ENCODE data around the gene AKAP8L. TPM values are rescaled to one million over a fixed set of nuclear protein-coding genes. Genes with fewer than 3 reads are reported as not detected.

The AKAP8L gene
- total RNA-seq, 1 experiment from 2014 or later: 106 TPM

- H2AFZ ChIP-seq (ENCODE audit: low read depth, low read length, poor library complexity, severe bottlenecking): no peak overlapping the region
- H3K4me3 ChIP-seq (replicated peaks in 1 of 2; ENCODE audit: low read depth in 1 of 2, low read length in 2 of 2): no peak overlapping the region
- H4K20me1 ChIP-seq (ENCODE audit: insufficient read depth): no peaks in the 10 kb centered on the region
- ChIA-PET POLR2A (no interaction called here), RAD21 (ENCODE audit: low non-redundant PET in 1 of 2, low total read pairs in 2 of 2, uncharacterized antibody in 2 of 2, unreplicated experiment in 2 of 2) (no interaction called here), CTCF (no interaction called here)
- no peaks in the 10 kb centered on the region for H3K4me1 ChIP-seq (ENCODE audit: control insufficient read depth in 1 of 2, insufficient read depth in 2 of 2, low read length in 2 of 2)
- DNase-seq (ENCODE audit: low read depth, low spot score): no peak
- H3K9me3 ChIP-seq (ENCODE audit: control insufficient read depth in 1 of 2, insufficient read depth in 1 of 2, low read depth in 1 of 2, low read length in 2 of 2): no peaks in the 10 kb centered on the region
- peaks cover 39 to 53% of the 10 kb centered on the region in 2 experiments for H3K36me3 ChIP-seq (ENCODE audit: control insufficient read depth in 1 of 2, insufficient read depth in 2 of 2, low read length in 2 of 2)
- no peak for ATAC-seq
- BruUV-seq (replicated peaks): no TSS peak
- no peaks in the 10 kb centered on the region for H3K79me2 ChIP-seq (ENCODE audit: insufficient read depth, low read length)
- H3K9ac ChIP-seq (ENCODE audit: low read length): no peak overlapping the region
- no peaks in the 10 kb centered on the region for H3K9me2 ChIP-seq (ENCODE audit: insufficient read depth)
- no peaks in the 10 kb centered on the region for H3K27me3 ChIP-seq (ENCODE audit: insufficient read depth, low read length)
- H3K27ac ChIP-seq (ENCODE audit: low read depth, low read length): no peak overlapping the region
- TF ChIP-seq POLR2AphosphoS5 (IDR thresholded peaks at IDR 0.05; ENCODE audit: low read depth, low read length) (no peak), JUND (IDR thresholded peaks at IDR 0.05) (no peak), EZH2phosphoT487 (IDR thresholded peaks at IDR 0.05; ENCODE audit: borderline replicate concordance) (no peak), FOSL1 (IDR thresholded peaks at IDR 0.05; ENCODE audit: low read depth) (no peak), YY1 (IDR thresholded peaks at IDR 0.05; ENCODE audit: extremely low read depth, insufficient replicate concordance, low read depth, low read length) (no peak), MAX (IDR thresholded peaks at IDR 0.05) (no peak), CBX3 (IDR thresholded peaks at IDR 0.05; ENCODE audit: low read depth) (no peak), ELF1 (IDR thresholded peaks at IDR 0.05; ENCODE audit: borderline replicate concordance, low read depth) (no peak), SRF (IDR thresholded peaks at IDR 0.05; ENCODE audit: low read depth) (no peak), SIN3A (IDR thresholded peaks at IDR 0.05; ENCODE audit: low read depth) (no peak), ZNF274 (IDR thresholded peaks at IDR 0.05; ENCODE audit: low read depth, low read length) (no peak), POLR2A (IDR thresholded peaks at IDR 0.05; ENCODE audit: borderline replicate concordance, extremely low read depth, insufficient read depth, insufficient read length) (no peak), CEBPB (IDR thresholded peaks at IDR 0.05; ENCODE audit: low read depth) (no peak), RAD21 (IDR thresholded peaks at IDR 0.05; ENCODE audit: low read depth) (no peak)
- intact Hi-C loops (cut with micrococcal nuclease): no loop called here
- no peak overlapping the region for H3K4me2 ChIP-seq (ENCODE audit: low read length)
These were observed 60.9 kb downstream of the AKAP8L start for GRCh38 chr19:15357906-15358305.

Data from HCT116 (cell line).